ENCODE measurements around the gene DIRAS1.

DIRAS1 gene

DNA sequence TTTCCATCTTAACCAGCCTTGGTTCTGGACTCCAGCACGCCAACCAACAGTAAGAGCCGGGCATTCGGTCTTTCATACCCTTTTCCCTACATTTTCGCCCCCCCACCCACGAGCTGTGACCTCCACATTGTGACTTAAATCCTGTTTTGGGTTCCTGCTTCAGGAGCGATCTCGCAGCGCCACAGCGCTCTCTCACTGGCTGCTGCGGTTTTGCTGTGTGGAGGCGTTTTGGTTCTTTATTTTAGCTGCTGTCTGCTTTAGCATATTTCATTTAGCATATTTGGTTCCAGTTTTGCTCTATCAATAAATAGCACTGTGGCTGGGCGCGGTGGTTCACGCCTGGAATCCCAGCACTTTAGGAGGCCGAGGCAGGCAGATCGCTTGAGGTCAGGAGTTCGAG is 38.2 kb upstream of the DIRAS1 start:
- ATAC-seq (ENCODE audit: low read depth), result no peak
- TF ChIP-seq, protein P1, sequence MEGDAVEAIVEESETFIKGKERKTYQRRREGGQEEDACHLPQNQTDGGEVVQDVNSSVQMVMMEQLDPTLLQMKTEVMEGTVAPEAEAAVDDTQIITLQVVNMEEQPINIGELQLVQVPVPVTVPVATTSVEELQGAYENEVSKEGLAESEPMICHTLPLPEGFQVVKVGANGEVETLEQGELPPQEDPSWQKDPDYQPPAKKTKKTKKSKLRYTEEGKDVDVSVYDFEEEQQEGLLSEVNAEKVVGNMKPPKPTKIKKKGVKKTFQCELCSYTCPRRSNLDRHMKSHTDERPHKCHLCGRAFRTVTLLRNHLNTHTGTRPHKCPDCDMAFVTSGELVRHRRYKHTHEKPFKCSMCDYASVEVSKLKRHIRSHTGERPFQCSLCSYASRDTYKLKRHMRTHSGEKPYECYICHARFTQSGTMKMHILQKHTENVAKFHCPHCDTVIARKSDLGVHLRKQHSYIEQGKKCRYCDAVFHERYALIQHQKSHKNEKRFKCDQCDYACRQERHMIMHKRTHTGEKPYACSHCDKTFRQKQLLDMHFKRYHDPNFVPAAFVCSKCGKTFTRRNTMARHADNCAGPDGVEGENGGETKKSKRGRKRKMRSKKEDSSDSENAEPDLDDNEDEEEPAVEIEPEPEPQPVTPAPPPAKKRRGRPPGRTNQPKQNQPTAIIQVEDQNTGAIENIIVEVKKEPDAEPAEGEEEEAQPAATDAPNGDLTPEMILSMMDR (IDR thresholded peaks at IDR 0.05; ENCODE audit: poor library complexity, severe bottlenecking), result no peak

DNA sequence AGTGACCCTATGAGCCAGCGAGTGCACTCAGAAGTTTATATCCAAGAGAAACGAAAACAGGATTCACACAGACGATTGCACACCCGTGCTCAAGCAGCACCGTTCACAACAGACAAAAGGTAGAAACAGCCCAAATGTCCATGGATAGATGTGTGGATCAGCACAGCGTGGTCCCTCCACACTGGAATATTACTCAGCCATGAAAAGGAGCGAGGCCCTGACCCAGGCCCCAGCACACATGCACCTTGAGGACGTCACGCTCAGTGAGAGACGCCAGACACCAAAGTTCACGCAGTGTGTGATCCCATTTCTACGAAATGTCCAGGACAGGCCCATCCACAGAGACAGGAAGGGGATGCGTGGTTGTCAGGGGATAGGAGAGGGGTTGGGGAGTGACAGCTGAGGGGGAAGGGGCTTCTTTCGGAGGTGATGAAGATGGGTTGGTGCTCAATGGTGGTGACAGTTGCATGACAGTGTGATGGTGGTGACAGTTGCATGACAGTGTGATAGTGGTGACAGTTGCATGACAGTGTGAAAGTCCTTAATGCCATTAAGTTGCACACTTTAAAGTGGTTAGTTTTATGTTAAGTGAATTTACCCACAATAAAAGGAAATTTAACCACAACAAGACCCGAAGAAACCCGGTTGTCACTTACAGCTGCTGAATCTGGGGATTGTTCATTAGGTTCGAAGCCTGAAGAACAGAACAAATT is 37.6 kb upstream of the DIRAS1 start:
- H3K27me3 ChIP-seq (ENCODE audit: insufficient read depth, poor library complexity, severe bottlenecking), result no peaks in the 10 kb centered on the region

More for the DNA sequence above, 38.2 kb upstream of the DIRAS1 start:
- Histone ChIP-seq H3K36me3 (ENCODE audit: low read depth) (peaks cover 38% of the 10 kb centered on the region), H3K4me3 (ENCODE audit: severe bottlenecking) (no peak overlapping the region), H3K27ac (ENCODE audit: poor library complexity, severe bottlenecking) (no peak overlapping the region), H3K4me1 (ENCODE audit: insufficient read depth, poor library complexity, severe bottlenecking) (no peaks in the 10 kb centered on the region), H3K27me3 (ENCODE audit: insufficient read depth, poor library complexity, severe bottlenecking) (no peaks in the 10 kb centered on the region), H3K9me3 (ENCODE audit: severe bottlenecking) (no peaks in the 10 kb centered on the region)
- no peak for DNase-seq (ENCODE audit: low spot score)

GRCh38 chr19:2756921-2757881 is 36.0 kb upstream of the DIRAS1 start:
- Histone ChIP-seq H3K27me3 (ENCODE audit: insufficient read depth, poor library complexity, severe bottlenecking) (no peaks in the 10 kb centered on the region), H3K36me3 (ENCODE audit: low read depth) (peaks cover 24% of the 10 kb centered on the region), H3K4me1 (ENCODE audit: insufficient read depth, poor library complexity, severe bottlenecking) (no peaks in the 10 kb centered on the region), H3K9me3 (ENCODE audit: severe bottlenecking) (no peaks in the 10 kb centered on the region), H3K4me3 (ENCODE audit: severe bottlenecking) (no peak overlapping the region), H3K27ac (ENCODE audit: poor library complexity, severe bottlenecking) (no peak overlapping the region)
- DNase-seq (ENCODE audit: low spot score), result no peak
- TF ChIP-seq, protein P1 (IDR thresholded peaks at IDR 0.05; ENCODE audit: poor library complexity, severe bottlenecking), result no peak
- no peak for ATAC-seq (ENCODE audit: low read depth)

More for the DNA sequence above, 37.6 kb upstream of the DIRAS1 start:
- Histone ChIP-seq H3K4me3 (ENCODE audit: severe bottlenecking) (no peak overlapping the region), H3K36me3 (ENCODE audit: low read depth) (peaks cover 32% of the 10 kb centered on the region), H3K9me3 (ENCODE audit: severe bottlenecking) (no peaks in the 10 kb centered on the region), H3K27ac (ENCODE audit: poor library complexity, severe bottlenecking) (no peak overlapping the region), H3K4me1 (ENCODE audit: insufficient read depth, poor library complexity, severe bottlenecking) (no peaks in the 10 kb centered on the region)
- TF ChIP-seq, protein P1 (IDR thresholded peaks at IDR 0.05; ENCODE audit: poor library complexity, severe bottlenecking), result no peak
- DNase-seq (ENCODE audit: low spot score) (no peak), ATAC-seq (ENCODE audit: low read depth) (no peak)

DNA sequence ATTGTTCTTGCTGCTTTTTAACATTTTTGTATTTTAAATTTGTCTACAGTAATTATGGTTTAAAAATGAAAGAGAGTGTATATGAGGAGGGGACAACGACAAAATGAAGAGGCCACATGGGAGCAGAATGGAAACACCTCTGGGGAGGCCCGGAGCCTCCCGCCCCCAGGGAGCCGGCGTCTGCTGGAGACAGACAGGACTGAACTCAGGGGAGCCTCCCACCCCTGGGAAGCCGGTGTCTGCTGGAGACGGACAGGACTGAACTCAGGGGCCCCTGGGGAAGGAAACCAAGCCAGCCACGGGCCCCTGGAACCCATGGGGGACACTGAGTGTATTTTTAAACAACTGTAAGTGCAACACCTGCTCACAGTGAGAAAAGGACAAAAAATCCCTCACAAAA is 35.3 kb upstream of the DIRAS1 start:
- no peak overlapping the region for H3K27ac ChIP-seq (ENCODE audit: poor library complexity, severe bottlenecking)
- no peaks in the 10 kb centered on the region for H3K4me1 ChIP-seq (ENCODE audit: insufficient read depth, poor library complexity, severe bottlenecking)
- ATAC-seq (ENCODE audit: low read depth) (no peak), DNase-seq (ENCODE audit: low spot score) (no peak)
- peaks cover 24% of the 10 kb centered on the region for H3K36me3 ChIP-seq (ENCODE audit: low read depth)
- H3K4me3 ChIP-seq (ENCODE audit: severe bottlenecking), result no peak overlapping the region
- no peaks in the 10 kb centered on the region for H3K27me3 ChIP-seq (ENCODE audit: insufficient read depth, poor library complexity, severe bottlenecking)
- no peaks in the 10 kb centered on the region for H3K9me3 ChIP-seq (ENCODE audit: severe bottlenecking)
- TF ChIP-seq, protein P1 (IDR thresholded peaks at IDR 0.05; ENCODE audit: poor library complexity, severe bottlenecking), result no peak

Measured in RWPE2 (cell line).